HepG2 (cell line): ENCODE measurements around the gene CTIF. TPM values are rescaled to one million over a fixed set of nuclear protein-coding genes. Genes with fewer than 3 reads are reported as not detected.

Source experiments
- ATAC-seq: fragments of 200-7000 bp; cut with Tn5 transposase; 3 replicates; pipeline ENCODE4 v1.9.1; 2020; ENCODE audit warnings: mild to moderate bottlenecking, moderate library complexity
- BruUV-seq: library from RNA; stranded (reverse); fragments of 400-500 nt; replicated peaks from 2 replicates; lab custom pipeline; 2021; lab: Mats Ljungman, UMichigan
- CTCF ChIA-PET: fragments of 300-600 bp; formaldehyde crosslinking; extraction: SDS; loops from one replicate; lab custom pipeline; 2021; ENCODE audit warnings: low total read pairs, inconsistent platforms, low intra/inter-chr PET ratio; lab: Yijun Ruan, JAX
- POLR2A ChIA-PET: fragments of 350-600 bp; sonication (Branson Sonifier 250); formaldehyde crosslinking; loops from one replicate; lab custom pipeline; 2020; ENCODE audit warnings: antibody characterized with exemption, inconsistent platforms; lab: Yijun Ruan, JAX
- DNase-seq: peaks from one replicate; pipeline ENCODE4 v3.0.0-alpha.2; 2015; ENCODE audit warnings: low spot score
- FAIRE-seq: peaks from 3 replicates; lab custom pipeline; 2011; peaks lifted over from hg19 to GRCh38; lab: Jason Lieb, UNC
- H2AFZ ChIP-seq: one replicate; pipeline ENCODE4 v1.6.1; 2011; ENCODE audit warnings: low read length, inconsistent platforms
- H3K27ac ChIP-seq: fragments of 300-600 bp; 3 replicates; pipeline ENCODE4 v1.8.0; 2011; ENCODE audit warnings: mixed run types, mild to moderate bottlenecking, mixed read lengths, low read length, inconsistent platforms; ENCODE audit not compliant: insufficient read depth; ENCODE audit errors: extremely low read length
- H3K27me3 ChIP-seq, 2 experiments: fragments of 200-600 bp in 1 of 2; 2 replicates in 1 of 2; 3 replicates in 1 of 2; pipeline versions ENCODE4 v1.6.0 to v1.8.0; 2011; ENCODE audit warnings: low read length in 2 of 2, mild to moderate bottlenecking in 2 of 2, moderate library complexity in 2 of 2, inconsistent platforms in 1 of 2; ENCODE audit not compliant: insufficient read depth in 2 of 2, control insufficient read depth in 1 of 2
- H3K36me3 ChIP-seq, 2 experiments: fragments of 200-600 bp in 1 of 2; replicated peaks in 1 of 2; 2 replicates in 1 of 2; 3 replicates in 1 of 2; pipeline versions ENCODE4 v1.5.1 to v1.8.0; 2011; ENCODE audit warnings: low read length in 2 of 2, inconsistent platforms in 1 of 2; ENCODE audit not compliant: insufficient read depth in 2 of 2, control insufficient read depth in 1 of 2
- H3K4me1 ChIP-seq: 2 replicates; pipeline ENCODE4 v1.5.1; 2012; ENCODE audit warnings: low read length, inconsistent platforms; ENCODE audit not compliant: insufficient read depth
- H3K4me2 ChIP-seq: 2 replicates; pipeline ENCODE4 v1.6.0; 2011; ENCODE audit warnings: low read depth, low read length, inconsistent platforms
- H3K4me3 ChIP-seq, 3 experiments: fragments of 200-600 bp in 1 of 3; sonication (generic), shearing (Covaris generic) in 1 of 3; replicated peaks in 1 of 3; 2 replicates each; pipeline ENCODE4 v1.5.1; 2011 to 2016; ENCODE audit warnings: low read length in 3 of 3, inconsistent platforms in 2 of 3, low read depth in 2 of 3, mild to moderate bottlenecking in 2 of 3, control low read depth in 1 of 3, mixed read lengths in 1 of 3; ENCODE audit not compliant: insufficient read depth in 1 of 3
- H3K79me2 ChIP-seq: one replicate; pipeline ENCODE4 v1.6.1; 2011; ENCODE audit warnings: low read length, inconsistent platforms; ENCODE audit not compliant: insufficient read depth
- H3K9ac ChIP-seq: 2 replicates; pipeline ENCODE4 v1.6.0; 2011; ENCODE audit warnings: mild to moderate bottlenecking, low read depth, low read length, inconsistent platforms; ENCODE audit not compliant: insufficient read depth
- H3K9me3 ChIP-seq: 2 replicates; pipeline ENCODE4 v1.5.1; 2012; ENCODE audit warnings: mild to moderate bottlenecking, low read length
- H4K20me1 ChIP-seq: 2 replicates; pipeline ENCODE4 v1.6.0; 2011; ENCODE audit warnings: inconsistent platforms, mild to moderate bottlenecking, low read length, moderate library complexity; ENCODE audit not compliant: insufficient read depth
- FIP1L1 ChIP-seq: fragments of 200-400 bp; formaldehyde crosslinking; IDR thresholded peaks from 2 replicates; pipeline ENCODE4 v1.6.1; 2018; ENCODE audit warnings: low read depth, mild to moderate bottlenecking, low read length, moderate library complexity, borderline replicate concordance; ENCODE audit not compliant: insufficient read depth
- GPN1 ChIP-seq: sonication (generic); formaldehyde crosslinking; IDR thresholded peaks from 2 replicates; pipeline ENCODE4 v1.5.1; 2020; ENCODE audit warnings: missing genetic modification reagents, borderline replicate concordance
- TP53 ChIP-seq: sonication (generic); formaldehyde crosslinking; conservative IDR thresholded peaks from 2 replicates; pipeline ENCODE4 v1.4.0; 2020; ENCODE audit warnings: missing genetic modification reagents
- ZNF205 ChIP-seq: IDR thresholded peaks from 2 replicates; pipeline ENCODE4 v1.6.1; 2018; ENCODE audit warnings: missing biosample characterization, missing genetic modification reagents
- WGBS: methylation state at CpG from one replicate; pipeline ENCODE4 v1.1.6; 2017; ENCODE audit warnings: low lambda C conversion rate; 5-methylcytosine and 5-hydroxymethylcytosine counted together
- in situ Hi-C: cut with HindIII; loops from 2 replicates; pipeline ENCODE4 v1.10.0; 2017; ENCODE audit warnings: low pct_unique_long_range_greater_than_20kb; ENCODE audit not compliant: extremely low pct_ligation_motif_present
- intact Hi-C: fragments of 100-400 bp; cut with micrococcal nuclease; formaldehyde crosslinking; loops from one replicate; pipeline ENCODE4 v1.10.0; 2022; ENCODE audit not compliant: unreplicated experiment
- polyA plus RNA-seq, 8 experiments: library from polyadenylated mRNA; depleted of rRNA in 3 of 8; stranded (reverse) in 7 of 8; unstranded in 1 of 8; fragments of >200 nt; fragmentation: Illumina TruSeq in 4 of 8; extraction: Trizol in 4 of 8; gene quantifications; 2 replicates each; pipeline versions ENCODE4 v1.2.1 to v1.2.3, GENCODE V29; 2011 to 2016; ENCODE audit warnings: low read depth in 4 of 8, missing spikeins in 1 of 8, mixed read lengths in 1 of 8; ENCODE audit not compliant: insufficient read depth in 1 of 8
- total RNA-seq, 5 experiments: library from RNA; depleted of rRNA; stranded (reverse); fragments of >200 nt; fragmentation: Illumina TruSeq; extraction: Trizol; gene quantifications; 2 replicates each; pipeline ENCODE4 v1.2.3, GENCODE V29; 2016; ENCODE audit warnings: low read depth in 1 of 5
- TF ChIP-seq, protein P1 (sequence below): sonication (generic); formaldehyde crosslinking; IDR thresholded peaks from 2 replicates; pipeline ENCODE4 v1.8.1; 2023; ENCODE audit warnings: mild to moderate bottlenecking, missing genetic modification reagents
- TF ChIP-seq, protein P2 (sequence below): sonication (generic); formaldehyde crosslinking; IDR thresholded peaks from 2 replicates; pipeline ENCODE4 v1.4.0; 2020; ENCODE audit warnings: missing genetic modification reagents, borderline replicate concordance

The CTIF gene
- total and polyA plus RNA-seq, 2 of the 13 experiments (the other 11 are each of a cell fraction or from before 2014, with no cell fraction given) = 18.2 to 28.0 TPM

DNA sequence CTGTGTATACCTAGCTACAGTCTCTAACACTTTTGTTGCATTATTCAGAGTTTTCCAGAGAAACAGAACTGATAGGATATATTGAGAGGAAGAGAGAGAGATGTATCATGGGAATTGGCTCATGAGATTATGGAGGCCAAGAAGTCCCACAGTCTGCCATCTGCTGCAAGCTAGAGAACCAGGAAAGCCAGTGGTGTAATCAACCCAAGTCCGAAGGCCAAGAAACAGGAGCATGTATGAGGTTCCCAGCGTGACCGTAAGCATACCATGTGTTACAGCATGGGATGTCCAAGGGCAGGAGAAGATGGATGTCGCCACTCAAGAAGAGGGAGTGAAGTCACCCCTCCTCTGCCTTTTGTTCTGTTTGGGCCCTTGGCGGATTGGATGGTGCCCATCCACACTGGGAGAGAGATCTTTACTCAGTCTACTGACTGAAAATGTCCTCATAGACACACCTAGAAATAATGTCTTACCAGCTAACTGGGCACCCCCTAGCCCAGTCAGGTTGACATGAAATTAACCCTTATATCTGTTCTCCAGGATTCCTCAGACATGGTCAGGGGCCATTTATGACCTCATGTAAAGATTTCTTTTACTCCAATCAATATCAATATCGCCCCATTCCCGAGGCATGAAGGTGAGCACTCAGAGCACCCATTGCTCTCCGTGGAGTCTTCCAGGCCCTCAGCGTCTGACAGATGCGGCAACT lies 179.6 kb downstream of the CTIF start:
- Histone ChIP-seq H3K4me1 (no peaks in the 10 kb centered on the region), H3K36me3 (peaks cover 11 to 27% of the 10 kb centered on the region in 2 experiments; a peak in 4 of 5 replicates), H3K27ac (no peak overlapping the region), H3K4me2 (no peak overlapping the region), H3K9ac (no peak overlapping the region), H2AFZ (no peak overlapping the region), H3K4me3 (no peak overlapping the region), H4K20me1 (no peaks in the 10 kb centered on the region), H3K9me3 (no peaks in the 10 kb centered on the region), H3K27me3 (no peaks in the 10 kb centered on the region), H3K79me2 (no peaks in the 10 kb centered on the region)
- POLR2A ChIA-PET = no interaction called here
- in situ Hi-C loops (no loop called here), intact Hi-C loops (no loop called here)
- FAIRE-seq (no peak), DNase-seq (no peak), ATAC-seq (no peak)
- TF ChIP-seq, protein P1, sequence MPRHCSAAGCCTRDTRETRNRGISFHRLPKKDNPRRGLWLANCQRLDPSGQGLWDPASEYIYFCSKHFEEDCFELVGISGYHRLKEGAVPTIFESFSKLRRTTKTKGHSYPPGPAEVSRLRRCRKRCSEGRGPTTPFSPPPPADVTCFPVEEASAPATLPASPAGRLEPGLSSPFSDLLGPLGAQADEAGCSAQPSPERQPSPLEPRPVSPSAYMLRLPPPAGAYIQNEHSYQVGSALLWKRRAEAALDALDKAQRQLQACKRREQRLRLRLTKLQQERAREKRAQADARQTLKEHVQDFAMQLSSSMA (CRISPR knock-in tag) = no peak
- TF ChIP-seq, protein P2, sequence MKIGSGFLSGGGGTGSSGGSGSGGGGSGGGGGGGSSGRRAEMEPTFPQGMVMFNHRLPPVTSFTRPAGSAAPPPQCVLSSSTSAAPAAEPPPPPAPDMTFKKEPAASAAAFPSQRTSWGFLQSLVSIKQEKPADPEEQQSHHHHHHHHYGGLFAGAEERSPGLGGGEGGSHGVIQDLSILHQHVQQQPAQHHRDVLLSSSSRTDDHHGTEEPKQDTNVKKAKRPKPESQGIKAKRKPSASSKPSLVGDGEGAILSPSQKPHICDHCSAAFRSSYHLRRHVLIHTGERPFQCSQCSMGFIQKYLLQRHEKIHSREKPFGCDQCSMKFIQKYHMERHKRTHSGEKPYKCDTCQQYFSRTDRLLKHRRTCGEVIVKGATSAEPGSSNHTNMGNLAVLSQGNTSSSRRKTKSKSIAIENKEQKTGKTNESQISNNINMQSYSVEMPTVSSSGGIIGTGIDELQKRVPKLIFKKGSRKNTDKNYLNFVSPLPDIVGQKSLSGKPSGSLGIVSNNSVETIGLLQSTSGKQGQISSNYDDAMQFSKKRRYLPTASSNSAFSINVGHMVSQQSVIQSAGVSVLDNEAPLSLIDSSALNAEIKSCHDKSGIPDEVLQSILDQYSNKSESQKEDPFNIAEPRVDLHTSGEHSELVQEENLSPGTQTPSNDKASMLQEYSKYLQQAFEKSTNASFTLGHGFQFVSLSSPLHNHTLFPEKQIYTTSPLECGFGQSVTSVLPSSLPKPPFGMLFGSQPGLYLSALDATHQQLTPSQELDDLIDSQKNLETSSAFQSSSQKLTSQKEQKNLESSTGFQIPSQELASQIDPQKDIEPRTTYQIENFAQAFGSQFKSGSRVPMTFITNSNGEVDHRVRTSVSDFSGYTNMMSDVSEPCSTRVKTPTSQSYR (CRISPR knock-in tag) = no peak
- no peak for TF ChIP-seq TP53 (CRISPR knock-in tag)
- TF ChIP-seq ZNF205 (CRISPR knock-in tag) = no peak
- no peak for TF ChIP-seq FIP1L1
- TF ChIP-seq GPN1 (CRISPR knock-in tag) = no peak
- no TSS peak for BruUV-seq
- CTCF ChIA-PET = no interaction called here
- 96% methylated on average over 10 of the region's 10 CpGs for WGBS
